ENCODE data around the gene ANXA2.
"Not testable (repeated sequence)": the region's sequence is repeated elsewhere in the genome, so short reads cannot be mapped to it uniquely, and the experiment has no call there.

Gene ANXA2

DNA sequence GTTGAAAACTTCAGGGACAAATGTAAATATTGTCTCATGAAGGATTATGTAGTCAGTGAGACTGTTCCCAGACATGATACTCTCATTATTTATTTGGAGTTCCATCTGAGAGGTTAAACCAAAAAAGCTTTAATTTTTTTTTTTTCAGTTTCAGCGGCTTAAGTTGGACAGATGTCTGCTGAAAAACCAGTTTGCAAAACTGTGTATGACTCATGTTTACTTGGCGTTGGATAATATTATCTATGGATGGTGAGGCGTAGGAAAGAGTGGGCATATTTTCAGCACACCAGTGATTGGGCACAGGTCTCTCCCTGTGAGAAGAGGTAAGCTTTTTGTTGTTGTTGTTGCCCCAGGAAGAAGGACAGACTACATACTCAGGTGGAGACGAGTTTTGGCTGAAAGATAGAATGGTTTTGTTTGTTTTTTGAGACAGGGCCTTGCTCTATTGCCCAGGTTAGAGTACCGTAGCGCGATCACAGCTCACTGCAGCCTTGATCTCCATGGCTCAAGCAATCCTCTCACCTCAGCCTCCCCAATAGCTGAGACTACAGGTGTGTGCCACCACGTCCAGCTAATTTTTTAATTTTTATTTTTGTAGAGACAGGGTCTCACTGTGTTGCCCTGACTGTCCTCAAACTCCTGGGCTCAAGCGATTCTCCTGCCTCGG, 16.4 kb upstream of the ANXA2 start:
- Histone ChIP-seq H3K27ac (peak overlapping the region in 7 of 11 experiments; percentile 19 to 49 (median 39); a peak in 9 of 22 replicates), H3K4me1 (peaks cover 12 to 81% (median 38%) of the 10 kb centered on the region in 10 experiments), H3K4me3 (no peak overlapping the region), H3K36me3 (no peaks in the 10 kb centered on the region; a peak in 1 of 22 replicates), H3K27me3 (no peaks in the 10 kb centered on the region), H4K20me1 (no peaks in the 10 kb centered on the region), H3K9ac (peak overlapping the region in 4 of 11 experiments; percentile 8 to 49 (median 31); a peak in 4 of 22 replicates), H3K4me2 (peak overlapping the region in 5 of 11 experiments; percentile 4 to 77 (median 38); a peak in 8 of 22 replicates), H3K9me3 (replicated peaks in 1 of 11) (no peaks in the 10 kb centered on the region)
- TF ChIP-seq Cebpa-rat (IDR thresholded peaks at IDR 0.05): no peak

DNA sequence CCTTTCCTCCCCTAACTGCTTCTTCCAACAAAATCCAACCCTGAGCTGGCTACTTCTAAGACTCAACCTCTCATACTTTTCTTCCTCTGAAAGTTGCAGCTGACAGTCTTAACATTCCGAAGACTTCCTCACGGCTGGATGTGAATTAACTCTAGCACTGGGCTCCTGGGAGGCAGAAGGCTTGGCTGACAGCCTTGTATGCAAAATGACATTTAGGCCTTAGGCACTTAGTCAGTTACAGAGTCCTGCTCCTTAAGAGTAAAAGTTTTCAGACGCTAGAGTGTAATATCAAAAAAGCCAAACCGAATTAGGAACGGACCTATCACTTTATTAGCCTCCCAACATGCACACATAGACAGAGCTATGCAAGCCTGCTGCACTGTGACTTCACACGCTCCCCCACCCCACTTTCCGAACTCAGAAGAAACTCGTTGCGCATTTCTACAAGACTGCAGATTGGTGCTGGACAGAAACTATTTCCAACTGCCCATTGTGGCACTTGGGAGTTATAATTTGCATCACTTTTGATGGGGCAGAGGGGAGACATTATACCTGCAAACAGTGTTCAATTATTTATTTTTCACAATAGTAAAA, 15.5 kb upstream of the ANXA2 start:
- no peak for TF ChIP-seq Cebpa-rat (IDR thresholded peaks at IDR 0.05)
- H3K27me3 ChIP-seq: no peaks in the 10 kb centered on the region
- H3K4me2 ChIP-seq: peak overlapping the region in 4 of 11 experiments; percentile 22 to 77 (median 54); a peak in 3 of 22 replicates
- H3K27ac ChIP-seq: peak overlapping the region in 7 of 11 experiments; percentile 7 to 49 (median 32); a peak in 8 of 22 replicates
- peaks cover 20 to 81% (median 45%) of the 10 kb centered on the region in 10 experiments for H3K4me1 ChIP-seq
- no peaks in the 10 kb centered on the region; a peak in 1 of 22 replicates for H3K36me3 ChIP-seq
- H3K4me3 ChIP-seq: no peak overlapping the region
- no peaks in the 10 kb centered on the region for H3K9me3 ChIP-seq (replicated peaks in 1 of 11)
- no peaks in the 10 kb centered on the region for H4K20me1 ChIP-seq
- peak overlapping the region in 2 of 11 experiments; percentile 8 to 11; a peak in 2 of 22 replicates for H3K9ac ChIP-seq

DNA sequence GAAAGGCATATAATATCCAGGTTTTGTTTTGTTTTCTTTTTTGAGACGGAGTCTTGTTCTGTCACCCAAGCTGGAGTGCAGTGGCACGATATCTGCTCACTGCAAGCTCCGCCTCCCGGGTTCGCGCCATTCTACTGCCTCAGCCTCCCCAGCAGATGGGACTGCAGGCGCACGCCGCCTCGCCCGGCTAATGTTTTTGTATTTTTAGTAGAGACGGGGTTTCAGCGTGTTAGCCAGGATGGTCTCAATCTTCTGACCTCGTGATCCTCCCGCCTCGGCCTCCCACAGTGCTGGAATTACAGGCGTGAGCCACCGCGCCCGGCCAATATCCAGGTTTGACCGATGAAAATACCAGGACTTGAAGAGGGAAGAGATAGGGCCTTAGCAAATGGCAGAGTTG, 15.0 kb upstream of the ANXA2 start:
- H3K27me3 ChIP-seq; H3K36me3 ChIP-seq; H3K9me3 ChIP-seq (replicated peaks in 1 of 11); H4K20me1 ChIP-seq; H3K4me3 ChIP-seq: not testable (repeated sequence)
- H3K4me2 ChIP-seq: peak overlapping the region in 2 of 11 experiments; percentile 8 to 77; a peak in 1 of 22 replicates
- H3K9ac ChIP-seq: peak overlapping the region in 1 of 11 experiments; percentile 11; a peak in 1 of 22 replicates
- peak overlapping the region in 5 of 11 experiments; percentile 8 to 49 (median 34); a peak in 6 of 22 replicates for H3K27ac ChIP-seq
- H3K4me1 ChIP-seq: peaks cover 25 to 81% (median 48%) of the 10 kb centered on the region in 10 experiments

DNA sequence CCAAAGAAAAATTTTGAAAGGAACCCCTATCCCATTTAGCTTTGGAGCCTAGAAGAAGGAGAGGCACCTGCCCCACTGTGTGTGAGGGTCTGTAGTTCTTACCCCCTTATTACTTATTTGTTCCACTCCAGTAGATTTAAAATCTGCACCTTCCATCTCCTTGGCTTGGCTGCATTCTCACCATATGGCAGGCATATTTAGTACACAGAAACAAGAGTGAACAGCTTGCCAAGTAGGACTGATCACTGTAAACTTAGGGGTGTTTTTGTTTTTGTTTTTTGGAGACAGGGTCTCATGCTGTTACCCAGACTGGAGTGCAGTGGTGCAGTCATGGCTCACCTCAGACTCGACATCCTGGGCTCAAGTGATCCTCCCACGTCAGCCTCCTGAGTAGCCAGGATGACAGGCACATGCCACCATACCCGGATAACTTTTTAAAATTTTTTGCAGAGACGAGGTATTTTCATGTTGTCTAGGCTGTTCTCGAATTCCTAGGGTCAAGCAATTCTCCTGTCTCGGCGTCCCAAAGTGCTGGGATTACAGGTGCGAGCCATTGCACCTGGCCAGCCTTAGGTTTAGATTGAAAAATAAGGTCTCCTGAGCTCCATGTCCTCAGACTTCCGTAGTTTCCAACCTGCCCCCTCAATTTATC, 14.1 kb upstream of the ANXA2 start:
- no peaks in the 10 kb centered on the region for H3K9me3 ChIP-seq (replicated peaks in 1 of 11)
- peak overlapping the region in 2 of 11 experiments; percentile 83 to 93; a peak in 3 of 22 replicates for H3K4me2 ChIP-seq
- H3K9ac ChIP-seq: no peak overlapping the region
- no peak for TF ChIP-seq Cebpa-rat (IDR thresholded peaks at IDR 0.05)
- H3K27ac ChIP-seq: peak overlapping the region in 6 of 11 experiments; percentile 76 to 96 (median 88); a peak in 12 of 22 replicates
- H3K36me3 ChIP-seq: no peaks in the 10 kb centered on the region; a peak in 1 of 22 replicates
- peaks cover 26 to 81% (median 57%) of the 10 kb centered on the region in 10 experiments for H3K4me1 ChIP-seq
- no peaks in the 10 kb centered on the region for H4K20me1 ChIP-seq
- H3K4me3 ChIP-seq: no peak overlapping the region
- no peaks in the 10 kb centered on the region for H3K27me3 ChIP-seq

DNA sequence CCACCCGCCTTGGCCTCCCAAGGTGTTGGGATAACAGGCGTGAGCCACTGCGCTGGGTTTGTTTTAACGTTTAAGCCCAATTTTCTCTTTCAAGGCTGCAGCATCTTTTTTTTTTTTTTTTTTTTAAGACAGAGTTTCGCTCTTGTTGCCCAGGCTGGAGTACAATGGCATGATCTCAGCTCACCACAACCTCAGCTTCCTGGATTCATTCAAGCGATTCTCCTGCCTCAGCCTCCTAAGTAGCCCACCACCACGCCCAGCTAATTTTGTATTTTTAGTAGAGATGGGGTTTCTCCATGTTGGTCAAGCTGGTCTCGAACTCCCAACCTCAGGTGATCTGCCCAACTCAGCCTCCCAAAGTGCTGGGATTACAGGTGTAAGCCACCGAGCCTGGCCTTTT, 12.6 kb upstream of the ANXA2 start:
- H3K9me3 ChIP-seq (replicated peaks in 1 of 11); H3K36me3 ChIP-seq; H3K27me3 ChIP-seq; H3K4me3 ChIP-seq; H4K20me1 ChIP-seq: not testable (repeated sequence)
- Histone ChIP-seq H3K4me2 (peak overlapping the region; percentile 62 to 97 (median 89)), H3K9ac (peak overlapping the region in 10 of 11 experiments; percentile 10 to 77 (median 67); a peak in 16 of 22 replicates), H3K27ac (peak overlapping the region; percentile 58 to 96 (median 85); a peak in 21 of 22 replicates), H3K4me1 (peaks cover 26 to 88% (median 63%) of the 10 kb centered on the region in 10 experiments)

DNA sequence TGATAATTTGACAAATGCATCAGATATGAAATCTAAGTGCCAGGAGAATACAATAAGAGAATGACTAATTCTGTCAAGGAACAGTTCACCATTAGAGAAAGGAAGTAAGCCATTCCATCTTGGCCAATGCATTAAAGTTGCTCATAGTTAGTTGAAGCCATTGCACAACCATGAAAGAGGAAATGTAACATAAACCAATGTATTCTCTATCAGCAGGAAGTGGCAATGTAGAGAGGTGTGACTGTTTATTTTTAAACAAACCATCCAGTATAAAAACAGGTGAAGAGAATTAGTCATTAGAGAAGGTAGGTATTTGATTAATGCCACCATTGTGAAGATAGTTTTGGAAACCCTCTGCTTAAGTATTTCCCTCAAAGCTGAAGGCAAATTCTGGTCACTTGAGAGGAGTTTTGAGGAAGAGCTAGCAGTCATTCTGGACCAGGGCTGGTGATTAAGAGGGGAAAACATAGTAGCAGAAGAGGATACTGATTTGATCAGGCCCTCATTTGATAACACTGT, 10.7 kb upstream of the ANXA2 start:
- no peaks in the 10 kb centered on the region for H3K9me3 ChIP-seq (replicated peaks in 1 of 11)
- H3K4me1 ChIP-seq: peaks cover 26 to 73% (median 57%) of the 10 kb centered on the region in 10 experiments
- no peaks in the 10 kb centered on the region for H3K36me3 ChIP-seq
- no peaks in the 10 kb centered on the region for H4K20me1 ChIP-seq
- peak overlapping the region; percentile 58 to 96 (median 85) for H3K27ac ChIP-seq
- H3K27me3 ChIP-seq: no peaks in the 10 kb centered on the region
- H3K4me3 ChIP-seq: peak overlapping the region in 2 of 10 experiments; percentile 33 to 41; a peak in 2 of 20 replicates
- TF ChIP-seq Cebpa-rat (IDR thresholded peaks at IDR 0.05): peak in 8 of 11 experiments; percentile 54 to 99 (median 88); a peak in 13 of 22 replicates
- peak overlapping the region; percentile 33 to 97 (median 89); a peak in 21 of 22 replicates for H3K4me2 ChIP-seq
- peak overlapping the region in 9 of 11 experiments; percentile 43 to 77 (median 72); a peak in 15 of 22 replicates for H3K9ac ChIP-seq

DNA sequence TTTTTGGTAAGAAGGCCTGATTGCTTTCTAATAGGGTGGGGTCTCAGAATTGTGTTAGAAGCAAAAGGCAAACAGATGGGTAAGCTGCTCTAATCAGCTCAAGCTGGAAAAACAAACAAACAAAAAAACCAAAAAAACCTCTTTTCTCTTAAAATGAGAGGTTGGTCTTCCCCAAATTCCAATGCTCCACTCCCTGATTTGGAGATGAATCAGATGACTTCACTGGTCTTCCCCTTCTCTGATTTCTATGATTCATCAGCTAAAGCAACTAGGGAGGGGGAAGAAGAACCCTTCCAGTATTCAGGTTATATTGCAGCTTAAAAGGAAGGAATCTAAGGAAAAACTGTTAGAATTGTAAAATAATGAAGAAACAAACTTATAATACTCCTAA, 9.6 kb upstream of the ANXA2 start:
- Histone ChIP-seq H3K9me3 (replicated peaks in 1 of 11) (no peaks in the 10 kb centered on the region), H3K4me3 (peak overlapping the region in 2 of 10 experiments; percentile 20 to 29; a peak in 1 of 20 replicates), H3K27me3 (no peaks in the 10 kb centered on the region), H3K27ac (peak overlapping the region; percentile 8 to 96 (median 85); a peak in 21 of 22 replicates), H4K20me1 (no peaks in the 10 kb centered on the region), H3K9ac (peak overlapping the region in 7 of 11 experiments; percentile 32 to 77 (median 72); a peak in 10 of 22 replicates), H3K36me3 (no peaks in the 10 kb centered on the region), H3K4me2 (peak overlapping the region in 8 of 11 experiments; percentile 72 to 97 (median 90); a peak in 16 of 22 replicates), H3K4me1 (peaks cover 26 to 69% (median 57%) of the 10 kb centered on the region in 10 experiments)
- no peak for TF ChIP-seq Cebpa-rat (IDR thresholded peaks at IDR 0.05)

DNA sequence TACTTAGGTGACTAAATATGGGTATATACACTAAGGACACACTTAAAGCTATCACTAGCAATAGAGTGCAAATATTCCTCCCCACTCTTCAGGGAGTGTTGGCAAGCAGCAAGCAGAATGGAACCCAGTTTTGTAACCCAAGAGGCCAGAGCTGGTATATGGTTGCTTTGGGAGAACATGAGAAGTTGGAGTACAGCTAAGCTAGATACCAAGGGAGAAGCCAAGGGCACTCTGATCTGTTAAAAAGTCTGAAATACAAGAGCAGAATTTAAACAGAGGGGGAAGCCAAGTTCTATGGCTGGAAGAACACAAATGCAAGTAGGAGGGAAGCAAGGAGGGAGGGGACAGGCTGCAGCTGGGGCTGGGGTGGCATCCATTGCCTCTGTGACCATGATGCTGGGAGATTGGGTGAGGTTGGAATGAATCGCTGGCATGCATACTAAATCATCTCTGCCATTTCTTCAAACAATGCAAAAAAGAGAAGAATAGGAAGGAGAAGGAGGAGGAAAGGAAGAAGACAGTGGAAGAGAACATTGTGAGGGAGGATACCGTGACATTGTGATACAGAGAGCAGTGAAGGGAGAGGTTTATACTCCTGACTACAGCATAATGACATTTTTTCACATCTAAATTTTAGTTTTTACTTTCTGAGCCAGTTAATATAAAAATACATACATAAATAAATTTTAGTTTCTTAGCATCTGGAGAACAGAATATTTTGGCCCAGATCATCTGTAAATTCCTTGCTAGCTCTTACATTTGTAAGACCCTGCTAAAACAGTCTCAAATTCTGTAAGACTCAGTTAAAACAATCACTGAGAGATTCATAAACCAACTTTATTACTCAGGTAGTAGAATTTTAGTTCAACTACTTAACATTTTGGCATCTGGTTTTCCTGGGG, 9.0 kb upstream of the ANXA2 start:
- Histone ChIP-seq H3K36me3 (no peaks in the 10 kb centered on the region), H3K9me3 (replicated peaks in 1 of 11) (no peaks in the 10 kb centered on the region), H3K27me3 (no peaks in the 10 kb centered on the region), H3K4me2 (peak overlapping the region in 8 of 11 experiments; percentile 72 to 97 (median 90); a peak in 15 of 22 replicates), H4K20me1 (no peaks in the 10 kb centered on the region), H3K27ac (peak overlapping the region; percentile 8 to 96 (median 85); a peak in 19 of 22 replicates), H3K4me3 (0 out of 20 replicates have a peak overlapping the region, but pooled peaks of 2 of the 10 experiments have one; percentile 20 to 29), H3K9ac (peak overlapping the region in 6 of 11 experiments; percentile 50 to 77 (median 72); a peak in 9 of 22 replicates), H3K4me1 (peaks cover 26 to 68% (median 54%) of the 10 kb centered on the region in 10 experiments)
- no peak for TF ChIP-seq Cebpa-rat (IDR thresholded peaks at IDR 0.05)
